Activated T-helper 1 cell treated with anti-CD3 and anti-CD28 coated beads, Interleukin-12 subunit alpha, Interleukin-12 subunit beta, Interleukin-2, Interleukin-4 antibody, amounts not matched to agents 30 ng/mL and 10 ng/mL and 1 ng/mL, durations not matched to agents 14 hours and 24 hours and 36 hours (primary cell): ENCODE data around the gene MYO10. TPM values are rescaled to one million over a fixed set of nuclear protein-coding genes. Genes with fewer than 3 reads are reported as not detected.

ENCODE experiments used
- DNase-seq: peaks from one replicate; pipeline ENCODE4 v3.0.0; 2021; ENCODE audit warnings: low spot score
- H3K27ac Mint-ChIP-seq: one replicate; pipeline ENCODE4 v1.8.0; 2021; ENCODE audit warnings: mild to moderate bottlenecking, mixed read lengths
- H3K27me3 Mint-ChIP-seq: one replicate; pipeline ENCODE4 v1.8.0; 2022; ENCODE audit warnings: mild to moderate bottlenecking, moderate library complexity, mixed read lengths; ENCODE audit not compliant: insufficient read depth
- H3K36me3 Mint-ChIP-seq: one replicate; pipeline ENCODE4 v1.8.0; 2021; ENCODE audit warnings: low read depth, mixed read lengths
- H3K4me1 Mint-ChIP-seq: one replicate; pipeline ENCODE4 v1.8.0; 2021; ENCODE audit warnings: low read depth, mixed read lengths
- H3K4me3 Mint-ChIP-seq: one replicate; pipeline ENCODE4 v1.8.0; 2021; ENCODE audit warnings: mild to moderate bottlenecking, moderate library complexity, mixed read lengths
- H3K9me3 Mint-ChIP-seq: one replicate; pipeline ENCODE4 v1.8.0; 2021; ENCODE audit warnings: mixed read lengths
- intact Hi-C: fragments of 100-400 bp; cut with micrococcal nuclease; formaldehyde crosslinking; loops from one replicate; pipeline ENCODE4 v1.15.1; 2024
- total RNA-seq: library from RNA; stranded (reverse); gene quantifications from 2 replicates; pipeline ENCODE4 v1.2.3, GENCODE V29; 2022

Gene MYO10
- total RNA-seq, 1 donor from 2014 or later, result 0.41 TPM

- H3K27ac Mint-ChIP-seq, result no peak overlapping the region
- no peak overlapping the region for H3K4me3 Mint-ChIP-seq
- no peaks in the 10 kb centered on the region for H3K36me3 Mint-ChIP-seq
- H3K4me1 Mint-ChIP-seq, result no peaks in the 10 kb centered on the region
- no peaks in the 10 kb centered on the region for H3K27me3 Mint-ChIP-seq
- DNase-seq, result no peak
- H3K9me3 Mint-ChIP-seq, result no peaks in the 10 kb centered on the region
- intact Hi-C loops, result no loop called here
Observed at GRCh38 chr5:16963821-16964220, 27.7 kb upstream of the MYO10 start.

- Mint-ChIP-seq H3K9me3 (no peaks in the 10 kb centered on the region), H3K27me3 (no peaks in the 10 kb centered on the region), H3K4me1 (no peaks in the 10 kb centered on the region), H3K4me3 (no peak overlapping the region), H3K36me3 (no peaks in the 10 kb centered on the region), H3K27ac (no peak overlapping the region)
- intact Hi-C loops, result no loop called here
- DNase-seq, result no peak
Observed at GRCh38 chr5:16961131-16961530, 25.0 kb upstream of the MYO10 start.

- no peak for DNase-seq
- H3K4me3 Mint-ChIP-seq, result no peak overlapping the region
- H3K36me3 Mint-ChIP-seq, result no peaks in the 10 kb centered on the region
- H3K27me3 Mint-ChIP-seq, result no peaks in the 10 kb centered on the region
- no peaks in the 10 kb centered on the region for H3K4me1 Mint-ChIP-seq
- H3K9me3 Mint-ChIP-seq, result no peaks in the 10 kb centered on the region
- no peak overlapping the region for H3K27ac Mint-ChIP-seq
- intact Hi-C loops, result no loop called here
Observed at GRCh38 chr5:16957304-16958196, 21.5 kb upstream of the MYO10 start.

GRCh38 chr5:16953729-16954128 lies 17.6 kb upstream of the MYO10 start:
- H3K27me3 Mint-ChIP-seq, result no peaks in the 10 kb centered on the region
- H3K4me1 Mint-ChIP-seq, result no peaks in the 10 kb centered on the region
- no peaks in the 10 kb centered on the region for H3K36me3 Mint-ChIP-seq
- no peak overlapping the region for H3K27ac Mint-ChIP-seq
- H3K4me3 Mint-ChIP-seq, result no peak overlapping the region
- intact Hi-C loops, result no loop called here
- no peak for DNase-seq
- peaks cover 9% of the 10 kb centered on the region for H3K9me3 Mint-ChIP-seq

GRCh38 chr5:16952968-16953671 lies 17.0 kb upstream of the MYO10 start:
- Mint-ChIP-seq H3K36me3 (no peaks in the 10 kb centered on the region), H3K4me1 (no peaks in the 10 kb centered on the region), H3K27ac (no peak overlapping the region), H3K9me3 (peaks cover 13% of the 10 kb centered on the region), H3K4me3 (no peak overlapping the region), H3K27me3 (no peaks in the 10 kb centered on the region)
- no peak for DNase-seq
- intact Hi-C loops, result no loop called here

- DNase-seq, result no peak
- intact Hi-C loops, result no loop called here
- Mint-ChIP-seq H3K27me3 (no peaks in the 10 kb centered on the region), H3K9me3 (peaks cover 37% of the 10 kb centered on the region), H3K27ac (no peak overlapping the region), H3K36me3 (no peaks in the 10 kb centered on the region), H3K4me1 (no peaks in the 10 kb centered on the region), H3K4me3 (no peak overlapping the region)
Observed at GRCh38 chr5:16946725-16947124, 10.6 kb upstream of the MYO10 start.

GRCh38 chr5:16944816-16945562 lies 8.9 kb upstream of the MYO10 start:
- H3K36me3 Mint-ChIP-seq, result no peaks in the 10 kb centered on the region
- H3K27me3 Mint-ChIP-seq, result peaks cover 5% of the 10 kb centered on the region
- H3K4me1 Mint-ChIP-seq, result no peaks in the 10 kb centered on the region
- no peak for DNase-seq
- peaks cover 37% of the 10 kb centered on the region for H3K9me3 Mint-ChIP-seq
- no peak overlapping the region for H3K27ac Mint-ChIP-seq
- intact Hi-C loops, result no loop called here
- no peak overlapping the region for H3K4me3 Mint-ChIP-seq

GRCh38 chr5:16943846-16944678 lies 8.0 kb upstream of the MYO10 start:
- Mint-ChIP-seq H3K27me3 (peaks cover 8% of the 10 kb centered on the region), H3K27ac (no peak overlapping the region), H3K4me3 (no peak overlapping the region), H3K9me3 (peaks cover 28% of the 10 kb centered on the region), H3K36me3 (no peaks in the 10 kb centered on the region), H3K4me1 (no peaks in the 10 kb centered on the region)
- no peak for DNase-seq
- intact Hi-C loops, result no loop called here

- no peak for DNase-seq
- Mint-ChIP-seq H3K27ac (no peak overlapping the region), H3K36me3 (no peaks in the 10 kb centered on the region), H3K9me3 (no peaks in the 10 kb centered on the region), H3K27me3 (peaks cover 59% of the 10 kb centered on the region), H3K4me1 (peaks cover 25% of the 10 kb centered on the region), H3K4me3 (no peak overlapping the region)
- intact Hi-C loops, result loop anchor here (5.0 to 10.0 kb wide), 3 partner anchors 257 to 470 kb away; partner anchors contain the start of genes RETREG1 and ZNF622
Observed at GRCh38 chr5:16937503-16938161, 1.5 kb upstream of the MYO10 start.

GRCh38 chr5:16936989-16937438 lies 926 bp upstream of the MYO10 start:
- peaks cover 63% of the 10 kb centered on the region for H3K27me3 Mint-ChIP-seq

GRCh38 chr5:16935231-16936149 lies 598 bp downstream of the MYO10 start:
- Mint-ChIP-seq H3K36me3 (no peaks in the 10 kb centered on the region), H3K4me3 (peak overlapping the region; percentile 75), H3K27me3 (peaks cover 63% of the 10 kb centered on the region), H3K9me3 (no peaks in the 10 kb centered on the region), H3K4me1 (peaks cover 25% of the 10 kb centered on the region), H3K27ac (peak overlapping the region; percentile 42)
- DNase-seq, result peak; percentile 0
- intact Hi-C loops, result loop anchor here (5.0 to 10.0 kb wide), 3 partner anchors 259 to 468 kb away; partner anchors contain the start of genes RETREG1 and ZNF622

More at GRCh38 chr5:16936989-16937438, 926 bp upstream of the MYO10 start:
- intact Hi-C loops, result loop anchor here (5.0 to 10.0 kb wide), 3 partner anchors 258 to 470 kb away; partner anchors contain the start of genes RETREG1 and ZNF622
- DNase-seq, result no peak
- peaks cover 25% of the 10 kb centered on the region for H3K4me1 Mint-ChIP-seq
- H3K4me3 Mint-ChIP-seq, result no peak overlapping the region
- H3K36me3 Mint-ChIP-seq, result no peaks in the 10 kb centered on the region
- no peaks in the 10 kb centered on the region for H3K9me3 Mint-ChIP-seq
- H3K27ac Mint-ChIP-seq, result no peak overlapping the region
